Ovary (tissue), 3 donors: Measurements from ENCODE around the gene CEBPZ.

ENCODE experiments used
- CTCF ChIP-seq, 3 donors: fragments of 450-650 bp in 2 of 3; fragments of 200-600 bp in 1 of 3; IDR thresholded peaks; one replicate each; pipeline versions ENCODE4 v1.5.1 to v1.8.0; 2016 to 2022; ENCODE audit warnings: antibody characterized with exemption in 3 of 3, mild to moderate bottlenecking in 1 of 3
- EP300 ChIP-seq: sonication (generic); formaldehyde crosslinking; IDR thresholded peaks from one replicate; pipeline ENCODE4 v1.6.1; 2017; ENCODE audit warnings: antibody characterized with exemption
- POLR2A ChIP-seq: fragments of 450-650 bp; IDR thresholded peaks from one replicate; pipeline ENCODE4 v1.6.1; 2017; ENCODE audit warnings: antibody characterized with exemption, mild to moderate bottlenecking, moderate library complexity
- donor health status: DM: no; HTN: no; CAD: no.

DNA sequence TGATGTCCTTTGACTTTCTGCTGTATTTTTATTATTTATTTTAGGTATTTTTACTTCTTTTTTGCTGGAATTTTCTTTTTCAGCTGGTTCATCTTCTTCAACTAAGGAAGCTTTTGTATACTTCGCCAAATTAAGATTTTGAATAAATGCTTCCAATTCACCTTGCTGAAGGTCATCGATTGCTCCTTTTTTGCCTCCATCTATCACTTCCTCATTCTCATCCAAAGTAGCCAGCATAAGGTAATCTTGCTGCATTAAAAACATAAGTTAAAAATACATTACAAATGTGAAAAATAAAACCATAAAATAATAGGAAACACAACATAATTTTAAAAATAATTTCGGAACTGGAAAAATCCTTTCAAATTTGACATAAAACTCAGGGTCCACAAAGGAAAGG lies 2.6 kb downstream of the CEBPZ start:
- TF ChIP-seq CTCF (IDR thresholded peaks at IDR 0.05) = no peak
- no peak for TF ChIP-seq POLR2A
- no peak for TF ChIP-seq EP300
